Measurements from ENCODE around the gene SLC23A3. TPM values are rescaled to one million over a fixed set of nuclear protein-coding genes. Genes with fewer than 3 reads are reported as not detected.
A peak's percentile ranks its signal among the peaks of the same experiment; 100 is the strongest.

SLC23A3 gene
- total RNA-seq, 4 donors from 2014 or later = 0.21 to 0.98 (median 0.30) TPM; not detected in 1

- TF ChIP-seq POLR2A (IDR thresholded peaks at IDR 0.05) = no peak
- TF ChIP-seq CTCF (IDR thresholded peaks at IDR 0.05) = no peak
- no peak for TF ChIP-seq EP300 (IDR thresholded peaks at IDR 0.05)
- H3K9me3 ChIP-seq = no peaks in the 10 kb centered on the region
- peak overlapping the region; percentile 97 to 99 (median 98) for H3K27ac ChIP-seq
- H3K27me3 ChIP-seq = no peaks in the 10 kb centered on the region
- peak overlapping the region; percentile 68 to 82 (median 76) for H3K4me3 ChIP-seq
- peaks cover 0 to 23% (median 12%) of the 10 kb centered on the region in 4 donors for H3K4me1 ChIP-seq
- DNase-seq (ENCODE audit: low spot score in 2 of 2) = peak in 1 of 2 donors; percentile 78
- peaks cover 0 to 43% (median 9%) of the 10 kb centered on the region in 3 donors for H3K36me3 ChIP-seq
- WGBS, 2 donors = 15 to 18% methylated on average over 19 to 22 of the region's 22 CpGs
These were observed 37.5 kb upstream of the SLC23A3 start for GRCh38 chr2:219207134-219207883.

DNA sequence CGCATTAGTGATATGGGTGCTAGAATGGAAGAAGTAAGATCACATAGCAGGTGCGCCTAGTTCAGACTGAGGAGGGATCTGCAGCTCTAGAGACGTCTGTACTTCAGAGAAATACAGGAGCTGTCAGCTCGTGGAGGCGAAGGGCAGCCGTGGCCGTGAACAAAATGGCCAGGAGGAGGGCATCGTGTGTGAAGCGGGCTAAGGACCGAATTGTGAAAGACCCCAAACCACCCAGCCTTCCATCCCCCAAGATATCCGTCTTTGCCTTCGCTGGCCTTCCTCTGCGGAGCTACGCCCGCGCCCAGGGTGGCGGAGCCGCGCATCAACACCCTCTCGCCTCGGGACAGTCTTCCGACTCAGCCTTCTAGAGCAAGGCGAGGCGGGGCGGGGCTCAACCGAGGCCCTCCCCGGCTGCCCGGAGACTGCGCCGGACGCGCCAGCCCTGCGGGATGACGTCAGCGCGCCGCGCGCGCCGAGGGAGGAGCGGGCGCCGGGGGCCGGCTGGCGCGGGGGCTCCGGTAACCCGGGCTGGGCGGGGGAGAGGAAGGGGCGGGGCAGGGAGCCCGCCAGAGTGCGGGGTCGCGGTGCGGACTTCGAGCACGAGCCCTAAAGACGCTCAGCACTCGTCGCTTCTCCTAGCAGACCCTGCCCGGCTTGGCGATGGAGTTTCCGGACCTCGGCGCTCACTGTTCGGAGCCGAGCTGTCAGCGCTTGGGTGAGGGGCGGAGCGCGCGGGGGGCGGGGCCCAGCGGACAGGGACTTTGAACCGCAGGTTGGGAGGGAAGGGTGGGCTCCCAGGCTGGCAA lies 36.7 kb upstream of the SLC23A3 start, which contains the start of gene ZFAND2B:
Gene ZFAND2B (plus strand): TSS at position 455 of the 806 bp plus-strand sequence. CDS start 206 bp downstream, at position 661.
- Histone ChIP-seq H3K36me3 (peaks cover 0 to 37% (median 9%) of the 10 kb centered on the region in 3 donors), H3K27ac (peak within 1 kb of the TSS; percentile 97 to 99 (median 98)), H3K4me1 (peaks cover 0 to 23% (median 12%) of the 10 kb centered on the region in 4 donors), H3K27me3 (no peaks in the 10 kb centered on the region), H3K9me3 (no peaks in the 10 kb centered on the region), H3K4me3 (peak within 1 kb of the TSS; percentile 68 to 82 (median 76))
- WGBS, 2 donors = 1 to 2% methylated on average over 25 to 40 of the region's 76 CpGs
- peak; percentile 90 to 93 for DNase-seq (ENCODE audit: low spot score in 2 of 2)
- TF ChIP-seq EP300 (IDR thresholded peaks at IDR 0.05) (peak in 1 of 2 donors; percentile 99), POLR2A (IDR thresholded peaks at IDR 0.05) (peak; percentile 95 to 99), CTCF (IDR thresholded peaks at IDR 0.05) (peak in 2 of 5 experiments; percentile 65 to 68)

- peaks cover 0 to 31% (median 9%) of the 10 kb centered on the region in 3 donors for H3K36me3 ChIP-seq
- no peaks in the 10 kb centered on the region for H3K27me3 ChIP-seq
- no peaks in the 10 kb centered on the region for H3K9me3 ChIP-seq
- TF ChIP-seq CTCF (IDR thresholded peaks at IDR 0.05) (no peak), EP300 (IDR thresholded peaks at IDR 0.05) (no peak), POLR2A (IDR thresholded peaks at IDR 0.05) (no peak)
- H3K4me1 ChIP-seq = peaks cover 0 to 23% (median 12%) of the 10 kb centered on the region in 4 donors
- H3K27ac ChIP-seq = peak overlapping the region; percentile 97 to 99 (median 98)
- whole genome bisulfite sequencing, 2 donors = 18 to 28% methylated on average over 7 of the region's 7 CpGs
- H3K4me3 ChIP-seq = peak overlapping the region; percentile 68 to 82 (median 76)
- no peak for DNase-seq (ENCODE audit: low spot score in 2 of 2)
These were observed 36.1 kb upstream of the SLC23A3 start for GRCh38 chr2:219205981-219206327.

DNA sequence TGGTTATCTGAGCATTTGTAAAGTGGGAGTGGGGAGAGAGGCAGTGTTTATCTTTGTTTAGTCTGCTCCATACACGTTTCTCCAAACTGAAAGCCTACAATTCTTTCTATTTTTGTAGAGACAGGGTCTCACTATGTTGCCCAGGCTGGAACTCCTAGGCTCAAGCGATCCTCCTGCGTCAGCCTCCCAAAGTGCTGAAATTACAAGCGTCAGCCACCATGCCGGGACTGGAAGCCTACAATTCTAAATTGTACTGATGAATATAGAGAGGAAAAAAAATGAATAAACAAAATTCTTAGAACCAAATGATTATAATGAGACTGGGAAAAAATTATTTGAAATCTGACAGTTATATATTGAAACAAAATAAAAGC lies 35.3 kb upstream of the SLC23A3 start:
- 82 to 85% methylated on average over 5 of the region's 5 CpGs for WGBS, 2 donors
- Histone ChIP-seq H3K4me1 (peaks cover 0 to 27% (median 12%) of the 10 kb centered on the region in 4 donors), H3K27me3 (no peaks in the 10 kb centered on the region), H3K27ac (no peak overlapping the region), H3K9me3 (no peaks in the 10 kb centered on the region), H3K4me3 (no peak overlapping the region), H3K36me3 (peaks cover 0 to 23% (median 9%) of the 10 kb centered on the region in 3 donors)
- TF ChIP-seq POLR2A (IDR thresholded peaks at IDR 0.05) (no peak), EP300 (IDR thresholded peaks at IDR 0.05) (no peak), CTCF (IDR thresholded peaks at IDR 0.05) (no peak)
- DNase-seq (ENCODE audit: low spot score in 2 of 2) = no peak
